Coronary artery (tissue), 2 donors: Measurements from ENCODE around the gene GPR142.

Source experiments
- DNase-seq: peaks from one replicate; pipeline ENCODE4 v3.0.0-alpha.2; 2017; ENCODE audit warnings: low spot score
- H3K27ac ChIP-seq, 2 donors: fragments of 200-600 bp; sonication (generic); one replicate each; pipeline ENCODE4 v1.5.1; 2016 to 2019
- H3K4me3 ChIP-seq: fragments of 200-600 bp; sonication (generic); 2 replicates; pipeline ENCODE4 v1.5.1; 2016; ENCODE audit warnings: mild to moderate bottlenecking, moderate library complexity
- TF ChIP-seq, protein P1 (sequence below): fragments of 200-600 bp; sonication (generic); IDR thresholded peaks from one replicate; pipeline ENCODE4 v1.5.1; 2019; ENCODE audit warnings: antibody characterized with exemption

The GPR142 gene, protein sequence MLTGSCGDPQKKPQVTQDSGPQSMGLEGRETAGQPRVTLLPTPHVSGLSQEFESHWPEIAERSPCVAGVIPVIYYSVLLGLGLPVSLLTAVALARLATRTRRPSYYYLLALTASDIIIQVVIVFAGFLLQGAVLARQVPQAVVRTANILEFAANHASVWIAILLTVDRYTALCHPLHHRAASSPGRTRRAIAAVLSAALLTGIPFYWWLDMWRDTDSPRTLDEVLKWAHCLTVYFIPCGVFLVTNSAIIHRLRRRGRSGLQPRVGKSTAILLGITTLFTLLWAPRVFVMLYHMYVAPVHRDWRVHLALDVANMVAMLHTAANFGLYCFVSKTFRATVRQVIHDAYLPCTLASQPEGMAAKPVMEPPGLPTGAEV

DNA sequence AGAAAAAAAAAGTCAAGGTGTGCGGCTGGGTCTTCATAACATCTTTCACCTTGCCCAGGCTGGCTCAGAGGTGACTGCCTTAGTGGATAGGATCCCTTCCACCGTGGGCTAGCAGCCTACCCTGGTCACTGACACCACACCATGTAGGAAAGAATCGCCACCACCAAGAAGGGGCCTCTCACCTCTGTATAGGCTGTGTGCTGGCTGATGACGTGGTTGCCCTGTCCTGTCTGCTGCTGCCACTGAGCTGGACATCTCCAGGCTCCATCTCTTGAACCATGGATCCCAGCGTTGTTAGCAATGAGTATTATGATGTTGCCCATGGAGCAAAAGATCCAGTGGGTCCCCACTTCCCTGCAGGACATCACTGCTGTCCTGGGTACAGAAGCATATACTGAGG, at the start of gene GPR142:
Gene GPR142, plus strand, starts transcription at position 301 of the 400 bp plus-strand sequence. CDS start 2,035 bp downstream, outside the sequence.
- H3K27ac ChIP-seq, result no peak within 1 kb of the TSS
- no peak within 1 kb of the TSS for H3K4me3 ChIP-seq
- TF ChIP-seq, protein P1, sequence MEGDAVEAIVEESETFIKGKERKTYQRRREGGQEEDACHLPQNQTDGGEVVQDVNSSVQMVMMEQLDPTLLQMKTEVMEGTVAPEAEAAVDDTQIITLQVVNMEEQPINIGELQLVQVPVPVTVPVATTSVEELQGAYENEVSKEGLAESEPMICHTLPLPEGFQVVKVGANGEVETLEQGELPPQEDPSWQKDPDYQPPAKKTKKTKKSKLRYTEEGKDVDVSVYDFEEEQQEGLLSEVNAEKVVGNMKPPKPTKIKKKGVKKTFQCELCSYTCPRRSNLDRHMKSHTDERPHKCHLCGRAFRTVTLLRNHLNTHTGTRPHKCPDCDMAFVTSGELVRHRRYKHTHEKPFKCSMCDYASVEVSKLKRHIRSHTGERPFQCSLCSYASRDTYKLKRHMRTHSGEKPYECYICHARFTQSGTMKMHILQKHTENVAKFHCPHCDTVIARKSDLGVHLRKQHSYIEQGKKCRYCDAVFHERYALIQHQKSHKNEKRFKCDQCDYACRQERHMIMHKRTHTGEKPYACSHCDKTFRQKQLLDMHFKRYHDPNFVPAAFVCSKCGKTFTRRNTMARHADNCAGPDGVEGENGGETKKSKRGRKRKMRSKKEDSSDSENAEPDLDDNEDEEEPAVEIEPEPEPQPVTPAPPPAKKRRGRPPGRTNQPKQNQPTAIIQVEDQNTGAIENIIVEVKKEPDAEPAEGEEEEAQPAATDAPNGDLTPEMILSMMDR, result no peak
- DNase-seq, result no peak

DNA sequence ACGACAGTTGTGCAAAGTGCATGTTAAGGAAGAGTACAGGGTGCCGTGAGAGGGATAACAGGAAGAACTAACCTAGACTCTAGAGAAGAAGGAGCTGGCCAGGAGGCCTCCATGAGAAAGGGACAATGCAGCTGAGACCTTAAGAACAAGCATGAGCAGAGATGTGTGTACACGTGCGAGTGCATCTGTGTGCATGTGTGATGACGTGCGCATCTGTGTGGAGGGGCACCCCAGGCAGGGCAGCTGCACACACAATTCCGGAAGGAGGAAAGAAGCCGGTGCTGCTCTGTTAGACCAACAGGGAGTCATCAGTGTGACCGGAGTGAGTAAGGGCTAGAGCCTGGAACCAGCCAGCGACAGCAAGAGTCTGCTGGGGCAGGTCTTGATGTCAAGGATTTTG, 48.9 kb upstream of the GPR142 start:
- DNase-seq, result no peak
- no peak overlapping the region for H3K27ac ChIP-seq
- no peak overlapping the region for H3K4me3 ChIP-seq
- TF ChIP-seq, protein P1, result no peak

DNA sequence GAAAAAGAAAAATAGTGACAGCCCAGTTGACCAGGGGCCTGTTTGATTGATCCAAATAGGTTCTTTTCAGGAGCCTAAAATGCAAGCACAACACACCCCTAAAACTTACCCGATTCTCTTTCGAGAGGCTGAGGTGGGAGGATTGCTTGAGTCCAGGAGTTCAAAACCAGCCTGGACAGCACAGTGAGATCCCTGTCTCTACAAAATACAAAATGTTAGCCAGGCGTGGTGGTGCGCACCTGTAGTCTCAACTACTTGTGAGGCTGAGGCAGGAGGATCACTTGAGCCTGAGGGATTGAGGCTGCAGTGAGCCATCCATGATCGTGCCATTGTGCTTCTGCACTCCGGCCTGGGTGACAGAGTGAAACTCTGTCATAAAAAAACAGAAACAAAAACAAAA, 42.8 kb upstream of the GPR142 start:
- DNase-seq, result no peak
- no peak overlapping the region for H3K27ac ChIP-seq
- no peak overlapping the region for H3K4me3 ChIP-seq
- TF ChIP-seq, protein P1, result no peak

DNA sequence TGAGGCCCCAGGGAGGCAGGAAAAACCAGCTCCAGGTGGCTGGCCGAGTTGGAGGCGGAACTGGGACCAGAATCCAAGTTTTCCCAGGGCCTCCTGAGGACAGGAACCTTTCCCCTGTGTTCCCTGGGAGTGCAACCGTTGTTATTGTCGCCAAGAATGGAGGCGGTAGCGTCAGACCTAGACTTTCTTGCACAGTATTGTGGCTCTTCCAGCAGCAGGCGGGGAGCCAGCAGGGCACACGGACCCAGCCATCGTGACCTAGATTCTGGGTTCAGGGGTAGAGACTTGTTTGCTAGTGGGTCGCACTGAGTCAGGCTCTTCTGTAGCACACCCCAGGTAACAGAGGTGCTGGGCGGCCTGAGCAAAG, 41.9 kb upstream of the GPR142 start:
- H3K27ac ChIP-seq, result no peak overlapping the region
- H3K4me3 ChIP-seq, result peak overlapping the region; percentile 70
- TF ChIP-seq, protein P1, result no peak
- DNase-seq, result no peak

DNA sequence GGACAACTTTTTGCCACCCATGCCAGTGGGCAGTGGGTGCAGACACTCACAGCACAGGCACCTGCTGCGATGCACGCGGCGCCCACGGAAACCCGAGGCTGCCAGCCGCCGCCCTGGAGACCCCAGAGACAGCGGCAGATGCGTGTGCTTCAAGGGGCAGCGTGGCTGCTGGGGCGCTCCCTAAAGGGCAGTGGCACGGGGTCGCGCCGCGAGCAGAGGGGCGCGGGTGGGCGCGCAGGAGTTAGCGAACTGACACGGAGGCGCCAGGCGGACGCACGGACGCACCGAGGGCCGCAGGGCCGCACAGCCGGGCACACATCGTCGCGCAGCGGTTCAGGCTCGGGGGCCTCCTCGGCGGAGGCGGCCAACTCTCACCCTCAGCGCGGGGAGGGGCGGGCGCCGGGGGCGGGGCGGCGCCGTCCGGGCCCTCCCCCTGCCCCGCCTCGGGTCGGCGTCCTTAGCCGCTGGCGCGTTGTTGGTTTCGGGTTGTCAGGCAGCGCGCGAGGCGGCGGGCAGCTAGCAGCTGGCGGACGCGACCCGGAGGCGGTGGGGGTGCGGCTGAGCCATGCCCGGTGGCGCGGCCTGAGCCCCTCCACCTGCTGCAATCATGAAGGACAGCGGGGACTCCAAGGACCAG, 41.4 kb upstream of the GPR142 start, which contains the start of gene KIF19:
Gene KIF19, plus strand, starts transcription at position 484 of the 637 bp plus-strand sequence. Its CDS starts 124 bp downstream, at position 608.
- TF ChIP-seq, protein P1, result no peak
- Histone ChIP-seq H3K4me3 (peak within 1 kb of the TSS; percentile 70), H3K27ac (no peak within 1 kb of the TSS)
- no peak for DNase-seq

DNA sequence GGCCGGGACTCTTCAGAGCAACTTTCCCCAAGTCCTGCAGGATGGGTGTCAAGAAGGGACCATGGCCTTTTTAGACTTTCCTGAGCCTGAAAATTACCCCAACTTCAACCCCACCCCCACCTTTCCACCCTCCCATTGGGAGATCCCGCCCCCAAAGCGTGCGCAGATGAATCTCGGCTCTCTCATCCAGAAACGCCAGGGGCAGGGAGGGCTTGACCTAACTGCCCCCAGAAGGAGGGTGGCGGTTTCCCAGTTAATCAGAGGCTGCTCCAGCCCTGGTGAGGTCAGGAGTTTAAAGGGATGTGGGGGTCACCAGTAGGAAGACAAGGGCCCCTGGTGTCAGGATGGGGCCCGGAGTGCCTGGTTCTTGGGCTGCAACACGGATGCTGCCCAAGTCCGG, 40.8 kb upstream of the GPR142 start:
- peak overlapping the region; percentile 70 for H3K4me3 ChIP-seq
- no peak for DNase-seq
- H3K27ac ChIP-seq, result no peak overlapping the region
- TF ChIP-seq, protein P1, result no peak

DNA sequence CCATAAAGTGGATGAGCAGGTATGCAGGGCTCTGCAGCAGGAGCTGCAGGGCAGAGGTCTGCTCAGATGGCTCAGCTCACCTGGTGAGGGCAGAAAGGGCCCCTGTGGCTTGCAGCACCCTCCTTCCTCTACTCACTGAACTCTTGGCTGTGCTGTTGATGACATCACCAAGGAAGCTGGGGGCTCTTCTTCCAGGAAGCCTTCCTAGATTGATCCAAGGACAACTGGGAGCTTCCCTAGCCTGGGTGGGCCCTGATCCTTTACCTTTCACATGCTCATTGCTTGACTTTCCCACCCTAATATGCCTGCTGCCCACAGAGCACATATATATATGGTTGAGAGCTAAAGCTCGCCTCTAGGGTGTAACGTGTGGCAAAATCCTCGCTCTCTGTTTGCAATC, 38.8 kb upstream of the GPR142 start:
- TF ChIP-seq, protein P1, result no peak
- no peak overlapping the region for H3K27ac ChIP-seq
- DNase-seq, result no peak
- no peak overlapping the region for H3K4me3 ChIP-seq
